Measurements from ENCODE around the gene HTRA3.
"Not testable (repeated sequence)": the region's sequence is repeated elsewhere in the genome, so short reads cannot be mapped to it uniquely, and the experiment has no call there.

HTRA3 gene

GRCh38 chr4:8335848-8336247 is 66.3 kb downstream of the HTRA3 start:
- no peaks in the 10 kb centered on the region for H3K36me3 ChIP-seq (ENCODE audit: control insufficient read depth, insufficient read depth, low read length)
- H3K27me3 ChIP-seq (replicated peaks; ENCODE audit: control insufficient read depth, insufficient read depth, low read length) = no peaks in the 10 kb centered on the region; the same call in 1 of the 2 replicates
- H3K4me3 ChIP-seq (replicated peaks; ENCODE audit: low read depth, low read length) = no peak overlapping the region
- DNase-seq (ENCODE audit: extremely low read depth, insufficient read length) = no peak
- TF ChIP-seq, protein P1, sequence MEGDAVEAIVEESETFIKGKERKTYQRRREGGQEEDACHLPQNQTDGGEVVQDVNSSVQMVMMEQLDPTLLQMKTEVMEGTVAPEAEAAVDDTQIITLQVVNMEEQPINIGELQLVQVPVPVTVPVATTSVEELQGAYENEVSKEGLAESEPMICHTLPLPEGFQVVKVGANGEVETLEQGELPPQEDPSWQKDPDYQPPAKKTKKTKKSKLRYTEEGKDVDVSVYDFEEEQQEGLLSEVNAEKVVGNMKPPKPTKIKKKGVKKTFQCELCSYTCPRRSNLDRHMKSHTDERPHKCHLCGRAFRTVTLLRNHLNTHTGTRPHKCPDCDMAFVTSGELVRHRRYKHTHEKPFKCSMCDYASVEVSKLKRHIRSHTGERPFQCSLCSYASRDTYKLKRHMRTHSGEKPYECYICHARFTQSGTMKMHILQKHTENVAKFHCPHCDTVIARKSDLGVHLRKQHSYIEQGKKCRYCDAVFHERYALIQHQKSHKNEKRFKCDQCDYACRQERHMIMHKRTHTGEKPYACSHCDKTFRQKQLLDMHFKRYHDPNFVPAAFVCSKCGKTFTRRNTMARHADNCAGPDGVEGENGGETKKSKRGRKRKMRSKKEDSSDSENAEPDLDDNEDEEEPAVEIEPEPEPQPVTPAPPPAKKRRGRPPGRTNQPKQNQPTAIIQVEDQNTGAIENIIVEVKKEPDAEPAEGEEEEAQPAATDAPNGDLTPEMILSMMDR (IDR thresholded peaks at IDR 0.05; ENCODE audit: insufficient read depth, low read length, poor library complexity, severe bottlenecking) = no peak

GRCh38 chr4:8336412-8337075 is 67.0 kb downstream of the HTRA3 start:
- Histone ChIP-seq H3K27me3 (replicated peaks; ENCODE audit: control insufficient read depth, insufficient read depth, low read length) (no peaks in the 10 kb centered on the region), H3K4me3 (replicated peaks; ENCODE audit: low read depth, low read length) (no peak overlapping the region), H3K36me3 (ENCODE audit: control insufficient read depth, insufficient read depth, low read length) (no peaks in the 10 kb centered on the region)
- DNase-seq (ENCODE audit: extremely low read depth, insufficient read length) = no peak
- TF ChIP-seq, protein P1 (IDR thresholded peaks at IDR 0.05; ENCODE audit: insufficient read depth, low read length, poor library complexity, severe bottlenecking) = no peak

- Histone ChIP-seq H3K36me3 (ENCODE audit: control insufficient read depth, insufficient read depth, low read length) (no peaks in the 10 kb centered on the region), H3K4me3 (replicated peaks; ENCODE audit: low read depth, low read length) (no peak overlapping the region), H3K27me3 (replicated peaks; ENCODE audit: control insufficient read depth, insufficient read depth, low read length) (no peaks in the 10 kb centered on the region)
- TF ChIP-seq, protein P1 (IDR thresholded peaks at IDR 0.05; ENCODE audit: insufficient read depth, low read length, poor library complexity, severe bottlenecking) = no peak
- no peak for DNase-seq (ENCODE audit: extremely low read depth, insufficient read length)
Measured at GRCh38 chr4:8338351-8338961, 68.9 kb downstream of the HTRA3 start.

DNA sequence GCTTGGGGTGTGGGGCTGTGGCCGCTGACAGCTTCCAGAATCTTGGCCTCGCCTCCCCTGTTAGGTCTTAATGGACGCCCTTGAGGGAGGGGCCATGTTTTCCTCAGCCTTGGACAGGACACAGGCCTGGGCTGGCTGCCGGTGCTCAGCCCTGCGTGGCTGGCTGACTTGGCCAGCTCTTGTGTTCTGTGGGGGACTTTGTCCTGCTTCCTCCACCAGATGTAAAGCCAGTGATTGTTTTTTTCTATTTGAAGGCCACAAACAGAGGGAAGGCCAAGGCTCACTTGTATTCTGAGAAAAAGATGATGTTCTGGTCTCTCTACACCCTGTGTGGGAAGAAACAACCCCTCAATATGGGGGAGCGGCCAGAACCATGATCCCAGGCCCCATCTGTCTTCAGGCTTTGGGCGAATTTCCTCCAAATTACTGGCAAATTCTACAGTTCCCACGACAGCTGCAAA is 71.3 kb downstream of the HTRA3 start:
- H3K4me3 ChIP-seq (replicated peaks; ENCODE audit: low read depth, low read length) = no peak overlapping the region
- no peaks in the 10 kb centered on the region for H3K36me3 ChIP-seq (ENCODE audit: control insufficient read depth, insufficient read depth, low read length)
- no peaks in the 10 kb centered on the region for H3K27me3 ChIP-seq (replicated peaks; ENCODE audit: control insufficient read depth, insufficient read depth, low read length)
- TF ChIP-seq, protein P1 (IDR thresholded peaks at IDR 0.05; ENCODE audit: insufficient read depth, low read length, poor library complexity, severe bottlenecking) = no peak
- DNase-seq (ENCODE audit: extremely low read depth, insufficient read length) = no peak

DNA sequence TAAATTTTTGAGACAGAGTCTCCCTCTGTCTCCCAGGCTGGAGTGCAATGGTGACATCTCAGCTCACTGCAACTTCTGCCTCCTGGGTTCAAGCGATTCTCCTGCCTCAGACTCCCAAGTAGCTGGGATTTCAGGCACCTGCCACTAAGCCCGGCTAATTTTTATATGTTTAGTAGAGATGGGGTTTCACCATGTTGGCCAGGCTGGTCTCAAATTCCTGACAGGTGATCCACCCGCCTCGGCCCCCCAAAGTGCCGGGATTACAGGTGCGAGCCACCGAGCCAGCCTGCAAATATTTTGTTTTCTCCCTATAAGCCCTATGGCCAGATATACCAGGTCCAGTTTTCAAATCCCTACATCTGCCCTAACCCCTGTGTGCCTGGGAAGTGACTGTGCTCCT is 71.7 kb downstream of the HTRA3 start:
- not testable (repeated sequence) for H3K4me3 ChIP-seq (replicated peaks; ENCODE audit: low read depth, low read length); H3K36me3 ChIP-seq (ENCODE audit: control insufficient read depth, insufficient read depth, low read length); DNase-seq (ENCODE audit: extremely low read depth, insufficient read length); H3K27me3 ChIP-seq (replicated peaks; ENCODE audit: control insufficient read depth, insufficient read depth, low read length)

DNA sequence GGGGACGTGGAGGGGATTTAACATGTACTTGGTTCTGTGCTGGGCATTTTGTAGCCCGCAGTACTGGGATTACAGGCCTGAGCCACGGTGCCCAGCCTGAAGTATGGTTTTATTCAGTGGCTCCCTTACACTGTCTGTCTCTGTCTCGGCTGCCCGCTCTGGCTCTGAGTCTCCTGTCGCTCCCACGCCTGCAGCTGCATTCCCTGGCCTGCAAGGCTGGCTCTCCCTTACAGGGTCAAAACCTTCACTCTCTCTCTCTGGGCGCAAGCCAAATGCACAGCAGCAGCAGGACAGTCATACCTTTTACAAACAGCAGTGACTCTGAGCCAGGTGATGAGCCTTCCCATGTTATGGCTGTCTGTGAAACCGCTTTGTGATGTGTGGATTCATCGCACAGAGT is 72.1 kb downstream of the HTRA3 start:
- Histone ChIP-seq H3K4me3 (replicated peaks; ENCODE audit: low read depth, low read length) (no peak overlapping the region), H3K27me3 (replicated peaks; ENCODE audit: control insufficient read depth, insufficient read depth, low read length) (no peaks in the 10 kb centered on the region), H3K36me3 (ENCODE audit: control insufficient read depth, insufficient read depth, low read length) (no peaks in the 10 kb centered on the region)
- TF ChIP-seq, protein P1 (IDR thresholded peaks at IDR 0.05; ENCODE audit: insufficient read depth, low read length, poor library complexity, severe bottlenecking) = no peak
- no peak for DNase-seq (ENCODE audit: extremely low read depth, insufficient read length)
